Measurements from ENCODE around the gene TMCC3. TPM values are rescaled to one million over a fixed set of nuclear protein-coding genes. Genes with fewer than 3 reads are reported as not detected.
"Not testable (repeated sequence)": the region's sequence is repeated elsewhere in the genome, so short reads cannot be mapped to it uniquely, and the experiment has no call there.

The TMCC3 gene
- total RNA-seq, 1 donor from 2014 or later = 3.5 TPM

DNA sequence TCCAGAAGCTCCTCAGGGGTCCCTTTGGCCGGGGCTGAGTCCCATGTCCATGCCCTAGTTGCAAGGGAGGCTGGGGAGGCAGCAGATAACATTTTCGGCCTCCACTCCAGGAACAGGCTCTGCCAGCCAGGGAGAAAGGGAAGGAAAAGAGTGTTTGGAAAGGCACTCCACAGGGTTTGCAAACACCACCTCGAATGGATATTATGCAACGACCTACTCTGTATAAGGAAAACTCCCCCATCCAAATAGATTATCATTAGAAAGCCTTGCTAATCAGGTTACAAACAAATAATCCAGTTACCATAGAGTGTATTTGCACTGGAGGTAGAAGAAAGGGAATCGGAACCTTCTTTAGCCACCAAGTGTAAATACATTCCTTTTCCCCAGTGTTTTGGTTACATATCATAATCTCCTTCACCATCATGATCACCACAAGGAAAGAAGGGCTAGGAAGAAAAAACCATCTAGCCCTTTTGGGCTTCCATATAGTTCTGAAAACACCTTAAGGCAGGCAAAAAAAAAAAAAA, 40.4 kb downstream of the TMCC3 start:
- no peak overlapping the region for H3K27ac Mint-ChIP-seq (ENCODE audit: unreplicated experiment)
- DNase-seq (ENCODE audit: low read depth) = no peak
- FAIRE-seq = no peak
- Histone ChIP-seq H3K79me2 (ENCODE audit: insufficient read depth, low read length) (no peaks in the 10 kb centered on the region), H3K9ac (ENCODE audit: low read length) (no peak overlapping the region), H3K9me3 (ENCODE audit: insufficient read depth, low read depth, low read length) (peaks cover 2% of the 10 kb centered on the region), H3K4me2 (ENCODE audit: low read length) (no peak overlapping the region), H3K4me3 (ENCODE audit: insufficient read depth, low read depth, low read length) (no peak overlapping the region), H3K27ac (ENCODE audit: low read depth, low read length) (no peak overlapping the region), H4K20me1 (ENCODE audit: insufficient read depth, low read length) (no peaks in the 10 kb centered on the region), H3K4me1 (ENCODE audit: insufficient read depth, low read length) (peaks cover 7% of the 10 kb centered on the region), H2AFZ (ENCODE audit: low read depth, low read length) (no peak overlapping the region), H3K27me3 (ENCODE audit: insufficient read depth, low read length) (peaks cover 5% of the 10 kb centered on the region), H3K36me3 (ENCODE audit: insufficient read depth, low read length) (no peaks in the 10 kb centered on the region)
- H3K4me1 Mint-ChIP-seq (ENCODE audit: low read depth, unreplicated experiment) = no peaks in the 10 kb centered on the region
- H3K9me3 Mint-ChIP-seq (ENCODE audit: unreplicated experiment) = peaks cover 21% of the 10 kb centered on the region
- TF ChIP-seq EZH2 (IDR thresholded peaks at IDR 0.05; ENCODE audit: insufficient read depth, low read length) (no peak), CTCF (IDR thresholded peaks at IDR 0.05; ENCODE audit: insufficient read depth, low read depth, low read length) (no peak)
- no peak overlapping the region for H3K4me3 Mint-ChIP-seq (ENCODE audit: unreplicated experiment)
- H3K27me3 Mint-ChIP-seq (ENCODE audit: low read depth, unreplicated experiment) = no peaks in the 10 kb centered on the region
- peaks cover 4% of the 10 kb centered on the region for H3K36me3 Mint-ChIP-seq (ENCODE audit: low read depth, unreplicated experiment)

GRCh38 chr12:94606810-94607209, 43.5 kb downstream of the TMCC3 start:
- H3K4me3 Mint-ChIP-seq (ENCODE audit: unreplicated experiment); H3K36me3 Mint-ChIP-seq (ENCODE audit: low read depth, unreplicated experiment); H3K79me2 ChIP-seq (ENCODE audit: insufficient read depth, low read length); FAIRE-seq; H3K36me3 ChIP-seq (ENCODE audit: insufficient read depth, low read length); H2AFZ ChIP-seq (ENCODE audit: low read depth, low read length); H3K4me1 ChIP-seq (ENCODE audit: insufficient read depth, low read length); H4K20me1 ChIP-seq (ENCODE audit: insufficient read depth, low read length); H3K4me3 ChIP-seq (ENCODE audit: insufficient read depth, low read depth, low read length); H3K4me1 Mint-ChIP-seq (ENCODE audit: low read depth, unreplicated experiment); H3K4me2 ChIP-seq (ENCODE audit: low read length); H3K27ac Mint-ChIP-seq (ENCODE audit: unreplicated experiment); H3K27me3 Mint-ChIP-seq (ENCODE audit: low read depth, unreplicated experiment); H3K9me3 ChIP-seq (ENCODE audit: insufficient read depth, low read depth, low read length); H3K9ac ChIP-seq (ENCODE audit: low read length); DNase-seq (ENCODE audit: low read depth); H3K27ac ChIP-seq (ENCODE audit: low read depth, low read length); H3K27me3 ChIP-seq (ENCODE audit: insufficient read depth, low read length): not testable (repeated sequence)
- H3K9me3 Mint-ChIP-seq (ENCODE audit: unreplicated experiment) = peaks cover 21% of the 10 kb centered on the region

GRCh38 chr12:94604366-94604698, 46.0 kb downstream of the TMCC3 start:
- Histone ChIP-seq H3K4me1 (ENCODE audit: insufficient read depth, low read length) (no peaks in the 10 kb centered on the region), H3K79me2 (ENCODE audit: insufficient read depth, low read length) (no peaks in the 10 kb centered on the region), H3K36me3 (ENCODE audit: insufficient read depth, low read length) (no peaks in the 10 kb centered on the region), H4K20me1 (ENCODE audit: insufficient read depth, low read length) (no peaks in the 10 kb centered on the region), H3K27me3 (ENCODE audit: insufficient read depth, low read length) (peaks cover 4% of the 10 kb centered on the region), H3K9ac (ENCODE audit: low read length) (no peak overlapping the region), H3K9me3 (ENCODE audit: insufficient read depth, low read depth, low read length) (peaks cover 2% of the 10 kb centered on the region), H3K4me3 (ENCODE audit: insufficient read depth, low read depth, low read length) (no peak overlapping the region), H3K4me2 (ENCODE audit: low read length) (no peak overlapping the region), H2AFZ (ENCODE audit: low read depth, low read length) (no peak overlapping the region), H3K27ac (ENCODE audit: low read depth, low read length) (no peak overlapping the region)
- H3K4me1 Mint-ChIP-seq (ENCODE audit: low read depth, unreplicated experiment) = peaks cover 2% of the 10 kb centered on the region
- TF ChIP-seq EZH2 (IDR thresholded peaks at IDR 0.05; ENCODE audit: insufficient read depth, low read length) = no peak
- TF ChIP-seq CTCF (IDR thresholded peaks at IDR 0.05; ENCODE audit: insufficient read depth, low read depth, low read length) = no peak
- FAIRE-seq (no peak), DNase-seq (ENCODE audit: low read depth) (no peak)
- H3K9me3 Mint-ChIP-seq (ENCODE audit: unreplicated experiment) = peaks cover 21% of the 10 kb centered on the region
- H3K36me3 Mint-ChIP-seq (ENCODE audit: low read depth, unreplicated experiment) = peaks cover 4% of the 10 kb centered on the region
- no peak overlapping the region for H3K27ac Mint-ChIP-seq (ENCODE audit: unreplicated experiment)
- no peaks in the 10 kb centered on the region for H3K27me3 Mint-ChIP-seq (ENCODE audit: low read depth, unreplicated experiment)
- H3K4me3 Mint-ChIP-seq (ENCODE audit: unreplicated experiment) = no peak overlapping the region

Data from astrocyte (in vitro differentiated cells and primary cell).